ENCODE measurements around the gene C10orf90.

DNA sequence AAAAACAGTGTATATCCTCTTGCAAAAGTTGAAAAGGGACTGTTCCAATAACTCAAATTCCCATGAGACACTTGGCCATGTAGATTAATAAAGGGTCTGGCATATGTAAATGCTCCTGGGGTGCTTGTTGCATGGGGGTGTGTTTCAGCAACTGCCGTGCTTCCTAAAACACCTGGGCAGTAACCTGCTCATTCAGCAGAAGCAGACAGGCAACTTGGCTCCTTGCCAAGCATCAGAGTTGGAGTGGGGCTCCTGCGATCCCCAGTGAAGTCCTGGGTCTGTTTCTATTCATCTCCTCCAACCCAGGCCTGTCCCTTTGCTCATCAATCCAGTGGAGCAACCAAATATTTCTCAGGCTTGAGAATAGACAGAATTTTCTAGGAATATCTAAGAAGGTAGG, 240.0 kb downstream of the C10orf90 start:
- TF ChIP-seq, protein P1, sequence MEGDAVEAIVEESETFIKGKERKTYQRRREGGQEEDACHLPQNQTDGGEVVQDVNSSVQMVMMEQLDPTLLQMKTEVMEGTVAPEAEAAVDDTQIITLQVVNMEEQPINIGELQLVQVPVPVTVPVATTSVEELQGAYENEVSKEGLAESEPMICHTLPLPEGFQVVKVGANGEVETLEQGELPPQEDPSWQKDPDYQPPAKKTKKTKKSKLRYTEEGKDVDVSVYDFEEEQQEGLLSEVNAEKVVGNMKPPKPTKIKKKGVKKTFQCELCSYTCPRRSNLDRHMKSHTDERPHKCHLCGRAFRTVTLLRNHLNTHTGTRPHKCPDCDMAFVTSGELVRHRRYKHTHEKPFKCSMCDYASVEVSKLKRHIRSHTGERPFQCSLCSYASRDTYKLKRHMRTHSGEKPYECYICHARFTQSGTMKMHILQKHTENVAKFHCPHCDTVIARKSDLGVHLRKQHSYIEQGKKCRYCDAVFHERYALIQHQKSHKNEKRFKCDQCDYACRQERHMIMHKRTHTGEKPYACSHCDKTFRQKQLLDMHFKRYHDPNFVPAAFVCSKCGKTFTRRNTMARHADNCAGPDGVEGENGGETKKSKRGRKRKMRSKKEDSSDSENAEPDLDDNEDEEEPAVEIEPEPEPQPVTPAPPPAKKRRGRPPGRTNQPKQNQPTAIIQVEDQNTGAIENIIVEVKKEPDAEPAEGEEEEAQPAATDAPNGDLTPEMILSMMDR (conservative IDR thresholded peaks at IDR 0.05; ENCODE audit: low read depth, low read length) = no peak
- TF ChIP-seq EZH2phosphoT487 (IDR thresholded peaks at IDR 0.05; ENCODE audit: borderline replicate concordance, low read length) = no peak
